HG03442 (cell line): ENCODE measurements around the gene RSPH6A.

ENCODE experiments used
- ATAC-seq: cut with Tn5 transposase; IDR thresholded peaks from one replicate; pipeline ENCODE4 v1.9.1; 2021; ENCODE audit warnings: mild to moderate bottlenecking, moderate library complexity; ENCODE audit not compliant: unreplicated experiment

Gene RSPH6A

DNA sequence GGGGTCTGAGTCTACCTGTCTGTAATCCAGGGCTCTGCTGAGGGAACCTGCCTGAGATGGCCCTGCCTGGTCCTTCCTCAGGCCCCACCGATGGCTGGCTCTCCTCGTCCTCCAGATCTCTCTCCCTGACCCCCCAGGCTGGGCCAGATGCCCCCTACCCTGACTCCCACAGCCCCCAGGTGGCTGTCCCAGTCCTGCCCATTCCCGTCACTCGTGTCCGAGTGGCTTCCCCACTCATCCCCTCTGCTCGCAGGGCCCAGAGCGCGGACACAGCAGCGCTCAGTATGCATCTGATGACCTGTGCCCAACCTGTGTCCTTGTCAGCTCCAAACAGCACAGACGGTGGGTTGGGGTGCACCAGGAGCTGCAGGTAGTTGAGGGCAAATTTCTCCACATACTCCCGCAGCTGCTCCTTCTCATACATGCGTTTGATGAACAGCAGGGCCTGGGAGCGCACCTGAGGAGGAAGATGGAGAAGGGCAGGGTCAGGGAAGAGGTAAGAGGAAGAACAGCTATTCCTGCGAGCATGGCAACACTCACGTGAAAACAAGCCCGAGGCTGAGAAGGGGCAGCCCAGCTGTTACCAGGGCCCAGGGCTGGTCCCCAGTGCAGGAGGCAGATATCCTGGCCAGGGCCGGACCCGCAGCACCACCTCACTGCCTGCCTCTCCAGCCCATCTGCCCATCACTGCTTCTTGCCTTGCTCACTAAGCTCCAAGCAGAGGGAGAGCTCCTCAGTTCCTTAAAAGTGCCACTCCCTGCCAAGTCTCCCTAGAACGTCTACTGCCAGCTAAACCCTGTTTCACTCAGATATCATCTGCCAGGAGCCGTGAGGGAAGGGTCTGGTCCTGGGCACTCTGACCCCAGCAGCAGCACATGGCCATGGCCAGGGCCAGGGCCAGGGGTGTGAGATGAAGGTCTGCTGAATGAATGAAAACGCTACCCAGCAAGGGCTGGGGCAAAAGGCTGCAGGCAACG lies 11.1 kb upstream of the RSPH6A start:
- no peak for ATAC-seq

DNA sequence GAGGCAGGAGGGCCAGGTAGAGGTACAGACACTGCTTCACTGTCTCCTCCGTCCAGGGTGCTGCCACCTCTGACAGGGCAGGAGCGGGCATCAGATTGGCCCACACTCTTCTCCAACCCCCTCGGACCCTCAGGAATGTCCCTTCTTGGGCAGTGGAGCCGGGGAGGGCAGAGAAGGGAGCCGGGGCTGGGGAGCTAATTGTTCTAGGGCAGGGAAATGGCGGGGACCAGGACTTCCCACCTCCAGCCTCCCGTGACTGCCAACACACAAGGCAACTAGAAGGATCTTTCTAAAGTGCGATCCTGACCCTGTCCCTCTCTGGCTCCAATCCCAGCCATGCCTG lies 10.1 kb upstream of the RSPH6A start:
- no peak for ATAC-seq

DNA sequence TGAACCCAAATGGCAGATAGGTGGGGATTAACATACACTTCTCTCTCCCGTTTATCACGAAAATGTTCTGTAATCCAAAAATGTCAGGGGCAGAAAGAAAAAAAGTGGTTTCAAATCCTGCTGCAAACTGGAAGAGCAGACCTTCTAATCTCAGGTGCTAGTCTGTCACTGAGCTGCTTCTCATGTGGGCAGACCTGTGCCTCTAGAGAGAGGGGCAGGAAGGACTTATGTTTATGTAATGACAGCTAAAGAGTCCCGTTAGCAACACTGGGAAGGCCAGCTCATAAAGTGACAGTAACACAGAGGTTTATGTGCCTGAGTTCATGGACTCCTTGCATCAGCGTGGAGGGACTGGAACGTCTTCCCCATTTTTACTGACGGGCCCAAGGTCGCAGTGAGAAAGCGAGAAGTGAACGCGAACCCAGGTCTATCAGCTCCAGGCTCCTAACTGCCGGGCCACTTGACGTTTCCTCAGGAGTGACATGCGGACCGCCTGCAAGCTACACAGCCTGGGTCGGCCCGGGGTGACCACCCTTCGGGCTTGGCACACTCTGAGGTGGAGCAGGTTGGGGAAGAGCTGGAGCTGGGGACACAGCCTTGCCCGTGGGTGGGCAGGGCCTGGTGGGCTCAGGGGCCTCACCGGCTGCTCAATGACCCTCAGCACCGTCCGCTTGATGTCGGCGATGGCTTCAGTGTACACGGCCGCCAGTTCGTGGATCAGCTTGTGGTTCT lies 9.6 kb upstream of the RSPH6A start:
- ATAC-seq: no peak

DNA sequence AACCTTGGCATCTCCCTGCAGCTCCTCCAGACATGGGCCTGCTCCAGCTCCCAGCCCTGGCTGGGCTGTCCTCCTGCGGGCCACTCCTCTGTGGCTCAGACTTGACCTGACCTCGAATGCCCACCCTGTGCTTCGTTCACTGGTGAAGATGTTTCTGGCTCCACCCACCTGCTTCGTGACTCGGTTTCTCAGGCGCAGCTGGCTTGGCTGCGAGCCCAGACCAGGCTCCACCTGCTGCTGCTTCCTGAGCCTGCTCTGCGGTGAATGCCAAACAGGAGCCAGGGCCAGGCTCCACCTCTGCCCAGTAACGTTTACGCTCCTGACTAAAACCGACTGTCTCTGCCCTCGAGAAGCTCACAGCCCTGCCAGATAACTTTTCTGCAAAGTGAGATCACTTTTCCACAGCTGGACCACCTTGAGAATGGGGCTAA lies 8.9 kb upstream of the RSPH6A start:
- no peak for ATAC-seq

DNA sequence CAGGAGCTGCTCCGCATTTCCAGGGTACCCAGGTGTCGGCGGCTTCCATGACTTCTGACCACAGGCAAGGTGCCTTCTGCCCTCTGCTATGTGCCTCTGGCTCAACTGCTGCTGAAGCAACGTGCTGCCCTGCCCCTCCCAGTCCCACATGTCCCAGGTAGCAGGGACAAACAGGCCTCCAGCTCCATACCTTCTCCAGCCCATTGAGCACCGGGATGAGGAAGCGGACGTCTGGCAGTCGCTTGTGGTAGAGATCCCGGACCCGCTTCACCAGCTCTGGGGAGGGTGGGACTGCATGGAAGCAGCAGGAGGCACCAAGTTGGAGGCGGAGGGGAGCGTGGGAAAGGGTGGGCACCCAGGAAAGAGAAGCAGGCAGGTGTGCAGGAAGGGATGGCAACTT lies 8.1 kb upstream of the RSPH6A start:
- ATAC-seq: no peak

DNA sequence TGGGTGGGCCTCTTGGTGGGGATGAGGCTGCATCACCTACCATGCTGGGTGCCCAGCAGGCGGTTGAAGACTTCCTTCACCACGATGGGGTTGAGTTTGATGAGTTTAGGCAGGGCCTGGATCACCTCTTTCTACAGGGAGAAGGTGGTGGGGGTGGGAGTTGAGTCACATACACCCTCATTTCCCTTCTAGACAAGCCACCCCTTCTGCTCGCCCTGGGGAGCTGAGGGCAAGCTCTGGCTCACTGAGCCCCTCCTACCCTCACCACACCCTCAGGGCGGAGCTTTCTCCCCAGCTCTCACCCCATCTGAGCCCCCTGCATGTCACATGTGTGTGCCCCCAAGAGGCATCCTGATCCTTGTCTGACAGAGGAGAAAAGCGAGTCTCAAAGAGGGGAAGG lies 7.6 kb upstream of the RSPH6A start:
- no peak for ATAC-seq

DNA sequence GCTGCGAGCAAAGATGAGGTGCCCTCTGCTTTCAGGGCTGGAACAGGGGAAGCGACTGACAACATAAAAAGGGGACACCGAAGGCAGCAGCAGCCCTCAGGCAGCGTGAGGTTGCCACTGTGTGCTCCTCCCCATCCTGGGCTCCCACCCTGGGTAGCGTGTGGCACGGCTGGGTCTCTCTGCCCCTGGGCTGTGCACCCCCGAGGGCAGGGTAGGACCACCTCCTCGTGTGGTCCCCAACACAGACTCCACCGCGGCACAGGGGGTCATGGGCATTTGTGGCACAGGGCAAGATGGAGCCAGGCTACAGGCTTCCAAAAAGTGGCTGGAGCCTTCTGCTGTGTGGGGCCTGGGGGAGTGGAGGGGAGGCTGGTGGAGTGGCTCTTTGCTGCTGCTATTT lies 6.5 kb upstream of the RSPH6A start:
- ATAC-seq: no peak

DNA sequence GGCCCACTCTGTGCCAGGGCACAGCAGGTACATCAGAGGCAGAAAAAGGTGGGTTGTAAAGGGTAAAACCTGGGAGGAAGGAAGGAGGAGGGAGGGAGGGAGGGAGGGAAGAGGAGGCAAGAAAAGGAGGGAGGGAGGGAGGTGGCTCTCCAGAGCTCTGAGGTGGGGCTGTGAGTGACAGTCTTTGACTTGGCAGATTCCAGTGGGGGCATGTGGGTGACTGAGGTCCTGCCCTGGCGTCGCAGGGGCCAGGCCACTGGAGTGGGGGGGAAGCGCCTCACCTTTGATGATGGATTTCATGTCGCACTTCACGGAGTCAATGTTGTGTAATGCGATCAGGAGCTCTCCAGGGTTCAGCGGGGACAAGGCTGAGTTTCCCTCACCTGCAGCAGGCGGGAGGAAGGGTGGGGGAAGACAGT lies 6.0 kb upstream of the RSPH6A start:
- no peak for ATAC-seq

DNA sequence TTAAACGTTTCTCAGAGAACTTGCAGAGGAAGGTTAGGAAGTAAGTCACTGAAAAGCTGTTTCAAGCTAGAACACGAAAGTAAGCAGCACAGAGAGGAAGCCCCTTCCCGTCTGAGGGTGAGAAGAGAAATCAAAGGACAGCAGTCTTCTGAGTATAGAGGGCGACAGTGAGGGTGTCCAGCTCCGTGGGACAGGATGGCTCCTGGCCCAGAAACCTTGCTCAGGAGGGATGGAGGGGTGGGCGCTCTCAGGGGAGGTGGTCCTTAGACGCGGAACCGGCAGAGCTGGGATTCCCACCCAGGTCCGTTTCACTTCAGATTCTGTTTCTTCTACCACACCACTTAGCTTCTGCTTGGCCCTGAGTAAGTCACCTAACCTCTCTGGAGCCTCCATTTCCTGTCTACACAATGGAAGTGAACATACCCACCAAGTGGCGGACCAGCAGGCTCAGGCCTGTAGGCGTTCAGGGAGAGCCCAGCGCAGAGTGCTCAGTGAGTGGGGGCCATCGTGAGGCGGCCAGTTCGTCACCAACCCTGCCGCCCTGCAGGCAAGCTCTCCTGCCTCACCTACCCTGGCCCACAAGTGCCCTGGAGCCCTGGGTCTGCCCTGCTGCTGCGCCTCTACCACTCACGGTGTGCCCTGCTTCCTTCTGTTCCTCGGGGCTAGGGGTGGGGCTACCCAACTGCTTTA lies 5.5 kb upstream of the RSPH6A start:
- ATAC-seq: no peak

DNA sequence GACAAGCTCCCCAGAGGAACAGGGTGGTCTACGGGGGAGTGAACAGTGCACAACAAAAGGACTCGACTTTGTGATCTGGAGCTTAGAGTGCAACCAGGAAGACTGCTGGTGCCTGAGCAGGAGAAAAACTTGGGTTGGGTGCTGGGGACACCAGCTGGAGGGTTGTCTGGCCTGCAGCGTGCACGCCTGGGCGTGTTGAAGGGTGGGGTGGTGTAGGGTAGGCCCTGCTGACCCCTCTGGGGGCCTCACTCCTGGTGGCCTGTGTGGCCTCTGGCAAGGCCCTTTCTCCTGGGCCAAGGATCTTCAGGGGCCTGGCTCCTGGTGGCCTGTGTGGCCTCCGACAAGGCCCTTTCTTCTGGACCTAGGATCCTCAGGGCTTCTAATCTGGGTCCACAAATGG lies 4.7 kb upstream of the RSPH6A start:
- no peak for ATAC-seq

DNA sequence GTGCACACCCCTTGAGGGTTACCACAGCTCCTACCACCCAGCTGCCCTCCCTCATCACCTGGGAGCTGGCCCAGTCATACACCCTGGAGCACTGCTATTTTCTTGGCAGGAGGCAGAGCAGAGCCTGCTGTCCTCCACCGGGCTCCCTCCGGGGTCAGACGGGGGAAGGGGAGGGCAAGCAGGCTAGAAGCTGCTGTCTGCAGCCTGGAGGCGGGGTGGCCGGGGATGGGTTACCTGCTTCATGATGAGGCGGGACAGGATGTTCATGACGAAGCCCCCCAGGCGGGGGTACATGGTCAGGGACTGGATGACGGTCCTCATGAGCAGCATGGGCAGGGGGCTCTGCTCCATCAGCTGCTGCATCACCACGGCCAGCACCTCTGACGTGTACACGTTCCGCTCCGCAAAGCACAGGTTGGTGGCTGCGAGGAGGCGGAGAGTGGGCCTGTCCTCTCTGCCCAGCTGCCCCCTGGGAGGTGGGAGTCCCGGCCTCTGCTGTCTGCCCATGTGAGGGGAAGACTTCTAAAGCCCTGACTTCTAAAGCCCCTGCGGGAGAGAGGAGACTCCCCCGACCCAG lies 2.7 kb upstream of the RSPH6A start:
- ATAC-seq: no peak

DNA sequence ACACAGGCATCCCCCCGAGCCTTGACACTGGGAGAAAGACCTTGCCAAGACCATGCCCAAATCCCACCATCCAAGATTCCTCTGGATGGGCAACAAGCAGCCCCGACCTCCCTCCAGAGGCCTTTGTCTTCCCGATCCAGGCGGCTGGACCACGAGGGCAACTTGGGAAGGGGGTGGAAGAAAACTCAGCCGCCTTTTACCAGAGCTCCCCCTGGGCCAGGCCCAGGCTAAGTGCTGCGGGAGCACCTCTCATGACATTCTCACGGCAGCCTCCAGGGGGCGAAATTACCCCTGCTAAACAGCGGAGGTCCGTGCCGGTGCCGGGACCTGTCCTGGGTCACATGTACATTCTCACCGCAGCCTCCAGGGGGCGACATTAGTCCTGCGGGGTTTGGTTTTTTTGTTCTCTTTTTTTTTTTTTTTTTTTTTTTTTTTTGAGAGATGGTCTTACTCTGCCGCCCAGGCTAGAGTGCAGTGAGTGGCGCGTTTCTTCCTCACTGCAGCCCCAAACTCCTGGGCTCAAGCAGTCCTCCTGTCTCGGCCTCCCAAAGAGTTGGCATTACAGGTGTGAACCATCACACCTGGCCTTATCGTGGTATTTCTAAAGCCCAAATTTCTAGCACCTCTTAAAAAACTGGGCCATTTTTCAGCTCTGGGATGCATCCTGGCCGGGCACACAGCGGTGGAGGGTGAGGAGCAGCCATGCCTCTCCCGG lies 2.1 kb upstream of the RSPH6A start:
- ATAC-seq: peak; percentile 74

DNA sequence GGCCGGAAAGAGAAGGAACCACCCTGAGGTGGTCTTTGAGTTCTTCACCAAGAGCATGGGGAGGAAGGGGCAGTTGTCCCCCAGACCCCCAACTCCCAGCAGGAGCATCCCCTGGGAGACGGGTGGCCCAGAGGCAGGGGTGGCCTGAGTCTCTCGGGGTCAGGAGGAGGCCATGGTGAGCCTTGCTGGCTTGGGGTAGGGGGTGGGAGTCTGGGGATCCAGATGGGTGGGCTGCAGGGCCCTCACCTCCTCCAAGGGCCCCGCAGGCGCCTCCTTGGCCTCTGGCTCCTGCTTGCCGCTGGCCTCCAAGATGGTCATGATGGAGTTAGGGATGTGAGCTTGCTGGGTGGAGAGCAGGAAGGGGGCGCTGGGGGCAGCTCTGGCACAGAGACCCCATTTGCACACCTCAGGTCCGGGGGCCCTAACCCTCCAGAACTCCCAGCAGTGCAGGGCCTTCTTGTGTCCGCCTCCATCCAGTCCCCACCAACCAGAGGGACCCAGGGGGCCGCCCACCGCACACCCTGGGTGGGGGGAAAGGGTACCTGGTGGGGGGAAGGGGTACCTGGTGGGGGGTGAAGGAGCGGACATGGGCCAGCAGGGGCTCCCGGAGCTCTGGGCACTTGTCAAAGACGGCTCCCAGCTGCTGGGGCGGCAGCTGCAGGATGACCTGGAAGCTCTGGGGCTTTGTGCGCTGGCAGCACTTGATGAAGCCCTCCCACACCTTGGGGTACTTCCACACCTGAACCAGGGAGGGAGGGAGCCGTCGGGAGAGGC lies 1.3 kb upstream of the RSPH6A start:
- ATAC-seq: no peak

DNA sequence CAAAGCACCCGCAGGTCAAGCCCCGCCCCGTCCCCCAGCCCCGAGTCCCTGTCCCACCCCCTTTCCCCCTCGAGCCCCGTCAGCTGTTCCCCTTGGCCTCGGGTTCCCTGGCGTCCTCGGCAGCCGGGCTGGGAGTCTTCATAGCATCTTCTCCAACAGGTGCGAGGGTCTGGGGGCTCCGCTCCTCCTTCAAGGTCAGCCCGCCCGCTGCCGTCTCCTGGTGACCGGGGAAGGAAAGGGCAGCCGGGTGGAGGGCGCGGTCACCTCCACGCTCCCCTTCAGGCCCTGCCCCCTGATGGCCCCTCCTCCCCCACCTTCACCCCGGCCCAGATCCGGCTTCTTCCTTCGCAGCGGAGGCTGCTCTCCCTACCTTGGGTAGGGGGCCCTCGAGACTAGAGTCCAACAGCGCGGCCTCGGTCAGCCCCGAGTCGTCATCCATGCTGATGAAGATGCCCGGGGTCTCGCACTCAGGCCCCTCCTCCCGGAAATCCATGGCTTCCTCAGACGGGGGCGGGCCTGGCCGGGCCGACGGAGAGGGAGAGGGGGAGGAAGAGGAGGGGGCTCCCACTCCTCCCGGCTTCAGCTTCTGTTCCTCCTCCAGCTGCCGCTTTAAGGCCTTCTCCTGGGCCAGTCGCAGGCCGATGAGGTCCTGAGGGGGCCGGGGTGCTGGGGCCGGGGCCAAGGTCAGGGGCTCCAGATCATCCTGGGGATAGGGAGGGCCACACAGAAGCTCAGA lies 541 bp upstream of the RSPH6A start:
- ATAC-seq: no peak

DNA sequence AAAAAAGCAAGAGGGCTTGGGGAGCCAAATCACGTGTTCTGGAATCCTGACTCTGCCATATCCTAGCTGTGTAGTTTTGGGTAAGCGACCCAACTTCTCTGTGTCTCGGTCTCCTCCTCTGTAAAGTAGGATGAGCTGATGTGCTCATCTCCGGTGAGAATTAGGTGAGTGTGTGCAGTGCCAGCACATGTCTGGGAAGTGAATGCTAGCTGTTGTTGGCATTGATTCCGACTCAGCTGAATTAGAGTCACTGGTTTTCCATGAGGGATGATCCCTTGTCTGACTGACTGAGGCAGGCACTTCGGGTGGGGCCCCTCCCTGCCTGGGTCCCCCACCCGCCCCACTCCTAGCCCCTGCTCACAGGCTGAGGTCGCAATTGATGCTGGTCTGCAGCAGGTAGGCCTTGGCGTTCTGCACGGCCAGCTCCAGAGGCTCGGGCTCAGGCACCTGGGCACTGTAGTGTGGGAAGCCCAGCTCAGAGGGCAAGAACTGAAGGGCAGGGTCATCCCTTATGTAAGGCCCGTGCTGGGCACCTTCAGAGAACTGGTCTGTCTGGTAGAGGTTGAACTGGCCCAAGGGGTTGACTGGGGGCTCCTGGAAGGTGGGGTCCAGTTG lies 835 bp downstream of the RSPH6A start:
- ATAC-seq: no peak

DNA sequence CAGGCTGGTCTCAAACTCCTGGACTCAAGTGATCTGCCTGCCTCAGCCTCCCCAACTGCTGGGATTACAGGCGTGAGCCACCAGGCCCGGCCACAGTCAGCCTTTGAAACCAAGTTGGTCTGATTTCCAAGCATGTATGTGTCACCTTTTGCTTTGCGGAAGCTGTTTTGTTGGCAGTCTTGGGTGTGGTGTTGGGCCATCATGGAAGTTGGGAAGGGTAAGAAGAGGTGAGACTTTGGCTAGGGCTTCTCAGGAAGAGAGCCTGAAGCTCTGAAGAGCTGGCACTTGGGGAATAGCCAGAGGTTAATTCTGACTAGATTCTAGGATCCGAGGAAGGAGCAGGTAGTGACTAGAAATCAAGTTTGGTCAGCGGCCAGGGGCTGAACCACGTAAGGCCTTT lies 2.8 kb downstream of the RSPH6A start:
- no peak for ATAC-seq

DNA sequence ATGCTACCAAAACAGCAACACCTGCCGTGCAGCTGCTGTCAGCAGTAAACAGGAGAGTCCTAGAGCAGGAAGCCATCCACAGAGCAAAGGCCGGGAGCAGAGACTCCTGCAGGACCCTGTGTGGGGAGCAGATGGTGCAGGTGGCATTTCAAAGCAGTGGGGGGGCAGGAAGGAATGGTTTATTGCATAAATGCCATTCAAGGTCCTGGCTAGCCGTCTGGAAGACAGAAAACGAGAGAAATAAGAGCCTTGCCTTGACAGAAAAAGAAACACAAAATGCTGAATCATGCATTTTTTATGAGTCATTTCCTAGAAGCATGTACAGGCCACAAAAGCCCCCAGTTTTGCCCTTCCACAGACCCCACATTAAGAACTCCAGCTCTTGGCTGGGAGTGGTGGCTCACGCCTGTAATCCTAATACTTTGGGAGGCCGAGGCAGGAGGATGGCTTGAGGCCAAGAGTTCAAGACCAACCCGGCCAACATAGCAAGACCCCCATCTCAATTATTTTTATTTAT lies 5.4 kb downstream of the RSPH6A start:
- no peak for ATAC-seq

DNA sequence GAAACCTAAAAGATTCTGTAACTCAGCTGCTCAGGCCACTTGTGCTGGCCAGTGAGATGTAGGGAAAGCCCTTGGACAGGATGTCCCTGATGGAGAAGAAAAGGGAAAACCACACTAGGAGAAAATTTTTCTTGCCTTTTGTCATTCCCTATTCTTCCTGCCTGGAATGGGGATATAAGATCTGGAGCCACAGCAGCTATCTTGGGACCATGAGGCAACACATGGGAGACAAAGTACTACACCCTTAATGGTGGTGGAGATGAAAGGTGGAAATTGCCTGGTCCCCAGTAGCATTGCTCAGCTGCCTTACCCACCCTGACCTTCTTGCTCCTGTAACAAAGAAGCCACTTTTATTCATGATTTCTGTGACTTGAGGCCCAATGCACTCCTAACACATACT lies 9.4 kb downstream of the RSPH6A start:
- no peak for ATAC-seq

DNA sequence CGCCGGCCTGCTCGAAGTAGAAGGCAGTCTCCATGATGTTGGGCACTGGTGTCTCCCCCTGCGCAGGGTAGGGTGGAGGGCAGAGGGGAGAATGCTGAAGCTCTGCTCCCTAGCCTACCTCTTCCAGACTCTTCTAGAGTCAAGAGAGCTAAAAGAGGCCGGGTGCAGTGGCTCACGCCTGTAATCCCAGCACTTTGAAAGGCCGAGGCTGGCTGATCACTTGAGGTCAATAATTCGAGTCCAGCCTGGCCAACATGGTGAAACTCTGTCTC lies 10.2 kb downstream of the RSPH6A start:
- no peak for ATAC-seq
